ENCODE results near the gene UPB1. TPM values are rescaled to one million over a fixed set of nuclear protein-coding genes. Genes with fewer than 3 reads are reported as not detected.

UPB1 gene
- total RNA-seq, 1 experiment from 2014 or later: not detected

DNA sequence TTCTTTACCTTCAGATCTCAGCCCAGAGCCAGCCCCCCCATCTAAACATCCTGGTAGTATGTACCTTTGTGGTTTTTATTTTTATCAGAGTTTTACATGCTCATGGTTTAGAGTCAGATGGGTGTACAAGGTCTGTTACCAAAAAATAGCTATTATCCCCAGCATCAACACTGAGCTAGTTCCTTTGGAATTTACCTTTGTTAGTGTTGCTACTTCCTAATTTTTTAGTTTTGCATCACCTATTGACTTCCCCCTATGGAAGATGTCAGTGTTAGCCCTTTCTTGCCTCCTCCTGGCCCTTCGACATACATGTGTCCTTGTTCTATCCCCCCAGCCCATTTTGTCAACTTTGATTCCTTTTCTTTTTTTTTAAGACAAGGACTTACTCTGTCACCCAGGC lies 7.4 kb downstream of the UPB1 start:
- Mint-ChIP-seq H3K27ac (ENCODE audit: low read depth, unreplicated experiment) (no peak overlapping the region), H3K27me3 (ENCODE audit: insufficient read depth, unreplicated experiment) (no peaks in the 10 kb centered on the region), H3K4me3 (ENCODE audit: unreplicated experiment) (no peak overlapping the region), H3K36me3 (ENCODE audit: insufficient read depth, unreplicated experiment) (no peaks in the 10 kb centered on the region), H3K9me3 (ENCODE audit: unreplicated experiment) (no peaks in the 10 kb centered on the region), H3K4me1 (ENCODE audit: insufficient read depth, unreplicated experiment) (peaks cover 8% of the 10 kb centered on the region)
- BruUV-seq (replicated peaks): no TSS peak
- TF ChIP-seq, protein P1, sequence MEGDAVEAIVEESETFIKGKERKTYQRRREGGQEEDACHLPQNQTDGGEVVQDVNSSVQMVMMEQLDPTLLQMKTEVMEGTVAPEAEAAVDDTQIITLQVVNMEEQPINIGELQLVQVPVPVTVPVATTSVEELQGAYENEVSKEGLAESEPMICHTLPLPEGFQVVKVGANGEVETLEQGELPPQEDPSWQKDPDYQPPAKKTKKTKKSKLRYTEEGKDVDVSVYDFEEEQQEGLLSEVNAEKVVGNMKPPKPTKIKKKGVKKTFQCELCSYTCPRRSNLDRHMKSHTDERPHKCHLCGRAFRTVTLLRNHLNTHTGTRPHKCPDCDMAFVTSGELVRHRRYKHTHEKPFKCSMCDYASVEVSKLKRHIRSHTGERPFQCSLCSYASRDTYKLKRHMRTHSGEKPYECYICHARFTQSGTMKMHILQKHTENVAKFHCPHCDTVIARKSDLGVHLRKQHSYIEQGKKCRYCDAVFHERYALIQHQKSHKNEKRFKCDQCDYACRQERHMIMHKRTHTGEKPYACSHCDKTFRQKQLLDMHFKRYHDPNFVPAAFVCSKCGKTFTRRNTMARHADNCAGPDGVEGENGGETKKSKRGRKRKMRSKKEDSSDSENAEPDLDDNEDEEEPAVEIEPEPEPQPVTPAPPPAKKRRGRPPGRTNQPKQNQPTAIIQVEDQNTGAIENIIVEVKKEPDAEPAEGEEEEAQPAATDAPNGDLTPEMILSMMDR (IDR thresholded peaks at IDR 0.05; ENCODE audit: unreplicated experiment): no peak
- ChIA-PET POLR2A (no interaction called here), CTCF (interaction anchor here (0.7 to 1.6 kb wide), 7 partner anchors 32 to 121 kb away, joined by 3 to 6 read pairs (median 3); no protein-coding TSS in a partner anchor)
- no peak for DNase-seq (ENCODE audit: unreplicated experiment)
- intact Hi-C loops (cut with micrococcal nuclease): no loop called here

DNA sequence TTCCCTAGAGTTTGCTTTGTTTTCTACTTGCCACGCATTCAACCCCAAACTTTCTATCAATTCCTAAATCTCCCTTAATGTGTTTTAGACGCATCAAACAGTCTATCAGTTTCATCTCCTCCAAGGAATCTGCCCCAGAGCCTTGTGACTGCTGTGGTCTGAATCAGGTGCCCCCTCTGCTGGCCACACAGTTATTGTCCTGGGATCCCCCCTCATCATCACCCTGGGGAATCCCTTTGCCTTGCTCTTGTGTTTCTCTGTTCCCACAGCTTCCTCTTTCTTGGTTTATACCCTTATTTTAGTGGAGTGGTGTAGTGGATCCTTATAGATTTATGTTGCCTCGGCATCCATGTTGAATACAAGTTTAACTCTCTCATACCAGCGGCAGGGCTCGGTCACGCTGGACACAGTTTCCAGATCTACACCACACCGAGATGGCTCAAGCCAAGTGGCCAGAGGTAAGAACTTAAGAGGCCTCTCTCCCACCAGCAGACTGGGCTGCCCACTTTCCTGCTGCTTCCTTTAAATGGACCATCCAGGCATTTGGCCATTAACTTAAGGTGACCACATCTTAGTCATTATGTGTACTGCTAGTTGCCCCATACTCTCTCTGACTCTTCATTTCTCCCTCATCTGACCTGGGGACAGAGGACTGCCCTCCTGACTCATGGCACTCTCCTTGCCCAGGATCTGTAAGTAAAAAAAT lies 8.2 kb downstream of the UPB1 start:
- H3K27ac Mint-ChIP-seq (ENCODE audit: low read depth, unreplicated experiment): no peak overlapping the region
- POLR2A ChIA-PET: no interaction called here
- no peak overlapping the region for H3K4me3 Mint-ChIP-seq (ENCODE audit: unreplicated experiment)
- CTCF ChIA-PET: interaction anchor here (0.8 to 1.0 kb wide), 3 partner anchors 33 to 122 kb away, joined by 3 to 4 read pairs (median 3); no protein-coding TSS in a partner anchor
- intact Hi-C loops (cut with micrococcal nuclease): loop anchor here (1.0 kb wide), 1 partner anchor 80 kb away; no protein-coding TSS in a partner anchor
- no peaks in the 10 kb centered on the region for H3K9me3 Mint-ChIP-seq (ENCODE audit: unreplicated experiment)
- no TSS peak for BruUV-seq (replicated peaks)
- DNase-seq (ENCODE audit: unreplicated experiment): peak; percentile 67
- no peaks in the 10 kb centered on the region for H3K27me3 Mint-ChIP-seq (ENCODE audit: insufficient read depth, unreplicated experiment)
- H3K36me3 Mint-ChIP-seq (ENCODE audit: insufficient read depth, unreplicated experiment): no peaks in the 10 kb centered on the region
- peaks cover 8% of the 10 kb centered on the region for H3K4me1 Mint-ChIP-seq (ENCODE audit: insufficient read depth, unreplicated experiment)
- TF ChIP-seq, protein P1 (IDR thresholded peaks at IDR 0.05; ENCODE audit: unreplicated experiment): peak; percentile 50

GRCh38 chr22:24503843-24504338 lies 8.8 kb downstream of the UPB1 start:
- TF ChIP-seq, protein P1 (IDR thresholded peaks at IDR 0.05; ENCODE audit: unreplicated experiment): no peak
- BruUV-seq (replicated peaks): no TSS peak
- POLR2A ChIA-PET: no interaction called here
- DNase-seq (ENCODE audit: unreplicated experiment): no peak
- intact Hi-C loops (cut with micrococcal nuclease): loop anchor here (1.0 kb wide), 1 partner anchor 81 kb away; no protein-coding TSS in a partner anchor
- no peak overlapping the region for H3K27ac Mint-ChIP-seq (ENCODE audit: low read depth, unreplicated experiment)
- no peaks in the 10 kb centered on the region for H3K27me3 Mint-ChIP-seq (ENCODE audit: insufficient read depth, unreplicated experiment)
- CTCF ChIA-PET: no interaction called here
- H3K4me1 Mint-ChIP-seq (ENCODE audit: insufficient read depth, unreplicated experiment): peaks cover 8% of the 10 kb centered on the region
- no peak overlapping the region for H3K4me3 Mint-ChIP-seq (ENCODE audit: unreplicated experiment)
- no peaks in the 10 kb centered on the region for H3K9me3 Mint-ChIP-seq (ENCODE audit: unreplicated experiment)
- H3K36me3 Mint-ChIP-seq (ENCODE audit: insufficient read depth, unreplicated experiment): no peaks in the 10 kb centered on the region

- TF ChIP-seq, protein P1 (IDR thresholded peaks at IDR 0.05; ENCODE audit: unreplicated experiment): no peak
- peaks cover 8% of the 10 kb centered on the region for H3K4me1 Mint-ChIP-seq (ENCODE audit: insufficient read depth, unreplicated experiment)
- CTCF ChIA-PET: interaction anchor here (0.9 to 1.5 kb wide), 2 partner anchors 18 to 183 kb away, joined by 3 read pairs; no protein-coding TSS in a partner anchor
- POLR2A ChIA-PET: no interaction called here
- intact Hi-C loops (cut with micrococcal nuclease): no loop called here
- no peaks in the 10 kb centered on the region for H3K27me3 Mint-ChIP-seq (ENCODE audit: insufficient read depth, unreplicated experiment)
- H3K4me3 Mint-ChIP-seq (ENCODE audit: unreplicated experiment): no peak overlapping the region
- H3K27ac Mint-ChIP-seq (ENCODE audit: low read depth, unreplicated experiment): no peak overlapping the region
- no peaks in the 10 kb centered on the region for H3K9me3 Mint-ChIP-seq (ENCODE audit: unreplicated experiment)
- H3K36me3 Mint-ChIP-seq (ENCODE audit: insufficient read depth, unreplicated experiment): no peaks in the 10 kb centered on the region
- DNase-seq (ENCODE audit: unreplicated experiment): no peak
- BruUV-seq (replicated peaks): no TSS peak
Measured at GRCh38 chr22:24504540-24504939, 9.4 kb downstream of the UPB1 start.
